A673 (cell line): Measurements from ENCODE around the gene HLA-DRA. TPM values are rescaled to one million over a fixed set of nuclear protein-coding genes. Genes with fewer than 3 reads are reported as not detected.

ENCODE experiments used
- BruUV-seq: library from RNA; stranded (reverse); fragments of 400-500 nt; replicated peaks from 2 replicates; lab custom pipeline; 2021; lab: Mats Ljungman, UMichigan
- CTCF ChIA-PET: fragments of 300-600 bp; sonication (Branson Sonifier 250); formaldehyde crosslinking; loops from one replicate; lab custom pipeline; 2022; ENCODE audit warnings: antibody characterized with exemption; lab: Charles Lee
- POLR2A ChIA-PET: fragments of 300-600 bp; sonication (Branson Sonifier 250); formaldehyde crosslinking; loops from one replicate; lab custom pipeline; 2022; ENCODE audit warnings: antibody characterized with exemption; ENCODE audit not compliant: low non-redundant PET; lab: Charles Lee
- DNase-seq: peaks from one replicate; pipeline ENCODE4 v3.0.0-alpha.2; 2015; ENCODE audit warnings: low spot score
- H3K27ac ChIP-seq: fragments of 200-600 bp; sonication (generic); 2 replicates; pipeline ENCODE4 v1.5.1; 2016; ENCODE audit warnings: mixed run types, low read depth, mild to moderate bottlenecking, mixed read lengths, antibody characterized with exemption, low read length; ENCODE audit not compliant: poor library complexity, severe bottlenecking
- H3K27me3 ChIP-seq: fragments of 200-600 bp; sonication (generic); replicated peaks from 2 replicates; pipeline ENCODE4 v1.6.1; 2017; ENCODE audit warnings: mixed run types, low read depth, mild to moderate bottlenecking, mixed read lengths, antibody characterized with exemption, low read length; ENCODE audit not compliant: insufficient read depth, poor library complexity
- H3K36me3 ChIP-seq: fragments of 200-600 bp; sonication (generic); 2 replicates; pipeline ENCODE4 v1.6.1; 2016; ENCODE audit warnings: mixed run types, mild to moderate bottlenecking, mixed read lengths, antibody characterized with exemption, low read length; ENCODE audit not compliant: insufficient read depth, poor library complexity, severe bottlenecking
- H3K4me1 ChIP-seq: fragments of 200-600 bp; sonication (generic); 2 replicates; pipeline ENCODE4 v1.6.1; 2017; ENCODE audit warnings: mixed run types, mild to moderate bottlenecking, mixed read lengths, antibody characterized with exemption, low read length; ENCODE audit not compliant: insufficient read depth, poor library complexity, severe bottlenecking
- H3K4me3 ChIP-seq: fragments of 200-600 bp; sonication (generic); 2 replicates; pipeline ENCODE4 v1.5.1; 2016; ENCODE audit warnings: low read depth, mixed run types, mild to moderate bottlenecking, mixed read lengths, low read length; ENCODE audit not compliant: poor library complexity, severe bottlenecking
- H3K9me3 ChIP-seq: fragments of 200-600 bp; sonication (generic); 2 replicates; pipeline ENCODE4 v1.6.1; 2016; ENCODE audit warnings: mixed run types, low read depth, mild to moderate bottlenecking, mixed read lengths, antibody characterized with exemption, low read length; ENCODE audit not compliant: poor library complexity, severe bottlenecking
- EZH2 ChIP-seq: fragments of 200-600 bp; sonication (generic); IDR thresholded peaks from 2 replicates; pipeline ENCODE4 v1.6.1; 2017; ENCODE audit warnings: borderline replicate concordance, low read depth, mild to moderate bottlenecking, mixed read lengths, antibody characterized with exemption, low read length; ENCODE audit not compliant: poor library complexity, severe bottlenecking
- intact Hi-C: fragments of 100-400 bp; cut with micrococcal nuclease; formaldehyde crosslinking; loops from one replicate; pipeline ENCODE4 v1.10.0; 2022; ENCODE audit not compliant: unreplicated experiment
- total RNA-seq: library from RNA; stranded (reverse); gene quantifications from 2 replicates; pipeline ENCODE4 v1.2.3, GENCODE V29; 2021
- TF ChIP-seq, protein P1 (sequence below): fragments of 300-800, 200-600 bp; sonication (generic); conservative IDR thresholded peaks from 2 replicates; pipeline ENCODE4 v1.5.1; 2017; ENCODE audit warnings: low read depth, mild to moderate bottlenecking, antibody characterized with exemption, low read length, moderate library complexity, mixed read lengths

Gene HLA-DRA
- total RNA-seq, 1 experiment from 2014 or later = not detected

DNA sequence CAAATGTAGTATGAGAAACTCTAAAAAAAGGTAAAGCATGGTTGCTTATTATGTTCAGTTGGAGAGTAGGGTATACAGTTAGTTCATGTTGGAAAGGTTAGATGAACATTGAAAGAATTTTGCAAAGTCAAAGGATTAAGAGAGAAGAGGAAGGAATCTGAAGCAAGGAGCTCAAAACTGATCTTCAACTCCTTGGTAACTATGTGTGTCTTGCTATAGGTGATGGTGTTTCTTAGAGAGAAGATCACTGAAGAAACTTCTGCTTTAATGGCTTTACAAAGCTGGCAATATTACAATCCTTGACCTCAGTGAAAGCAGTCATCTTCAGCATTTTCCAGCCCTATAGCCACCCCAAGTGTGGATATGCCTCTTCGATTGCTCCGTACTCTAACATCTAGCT is 4.7 kb downstream of the HLA-DRA start:
- DNase-seq = no peak
- Histone ChIP-seq H3K4me1 (no peaks in the 10 kb centered on the region), H3K9me3 (no peaks in the 10 kb centered on the region), H3K4me3 (no peak overlapping the region), H3K27ac (no peak overlapping the region), H3K27me3 (peaks cover 24% of the 10 kb centered on the region), H3K36me3 (no peaks in the 10 kb centered on the region)
- CTCF ChIA-PET = no interaction called here
- POLR2A ChIA-PET = no interaction called here
- BruUV-seq = no TSS peak
- intact Hi-C loops = no loop called here
- TF ChIP-seq, protein P1, sequence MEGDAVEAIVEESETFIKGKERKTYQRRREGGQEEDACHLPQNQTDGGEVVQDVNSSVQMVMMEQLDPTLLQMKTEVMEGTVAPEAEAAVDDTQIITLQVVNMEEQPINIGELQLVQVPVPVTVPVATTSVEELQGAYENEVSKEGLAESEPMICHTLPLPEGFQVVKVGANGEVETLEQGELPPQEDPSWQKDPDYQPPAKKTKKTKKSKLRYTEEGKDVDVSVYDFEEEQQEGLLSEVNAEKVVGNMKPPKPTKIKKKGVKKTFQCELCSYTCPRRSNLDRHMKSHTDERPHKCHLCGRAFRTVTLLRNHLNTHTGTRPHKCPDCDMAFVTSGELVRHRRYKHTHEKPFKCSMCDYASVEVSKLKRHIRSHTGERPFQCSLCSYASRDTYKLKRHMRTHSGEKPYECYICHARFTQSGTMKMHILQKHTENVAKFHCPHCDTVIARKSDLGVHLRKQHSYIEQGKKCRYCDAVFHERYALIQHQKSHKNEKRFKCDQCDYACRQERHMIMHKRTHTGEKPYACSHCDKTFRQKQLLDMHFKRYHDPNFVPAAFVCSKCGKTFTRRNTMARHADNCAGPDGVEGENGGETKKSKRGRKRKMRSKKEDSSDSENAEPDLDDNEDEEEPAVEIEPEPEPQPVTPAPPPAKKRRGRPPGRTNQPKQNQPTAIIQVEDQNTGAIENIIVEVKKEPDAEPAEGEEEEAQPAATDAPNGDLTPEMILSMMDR = no peak
- no peak for TF ChIP-seq EZH2

GRCh38 chr6:32445321-32445854 is 5.7 kb downstream of the HLA-DRA start:
- TF ChIP-seq, protein P1 = no peak
- TF ChIP-seq EZH2 = no peak
- Histone ChIP-seq H3K4me1 (no peaks in the 10 kb centered on the region), H3K9me3 (no peaks in the 10 kb centered on the region), H3K27me3 (peaks cover 24% of the 10 kb centered on the region), H3K27ac (no peak overlapping the region), H3K36me3 (no peaks in the 10 kb centered on the region), H3K4me3 (no peak overlapping the region)
- ChIA-PET POLR2A (no interaction called here), CTCF (no interaction called here)
- no TSS peak for BruUV-seq
- DNase-seq = no peak
- intact Hi-C loops = no loop called here

GRCh38 chr6:32447932-32448331 is 8.2 kb downstream of the HLA-DRA start:
- no peak overlapping the region for H3K27ac ChIP-seq
- H3K27me3 ChIP-seq = peaks cover 19% of the 10 kb centered on the region
- CTCF ChIA-PET = no interaction called here
- POLR2A ChIA-PET = no interaction called here
- no TSS peak for BruUV-seq
- no peak for DNase-seq
- intact Hi-C loops = no loop called here
- H3K4me1 ChIP-seq = no peaks in the 10 kb centered on the region
- no peaks in the 10 kb centered on the region for H3K9me3 ChIP-seq
- H3K4me3 ChIP-seq = no peak overlapping the region
- no peaks in the 10 kb centered on the region for H3K36me3 ChIP-seq
- TF ChIP-seq, protein P1 = no peak
- no peak for TF ChIP-seq EZH2
